Measurements from ENCODE around the gene SLC5A7.

GRCh38 chr2:108061439-108062042 is 75.2 kb downstream of the SLC5A7 start:
- TF ChIP-seq POLR2A (IDR thresholded peaks at IDR 0.05; ENCODE audit: low read length) = no peak
- TF ChIP-seq GATA1 (IDR thresholded peaks at IDR 0.05; ENCODE audit: low read depth, low read length) = no peak

Measured in erythroblast (primary cell).